Liver (tissue), 9 donors: ENCODE results near the gene MOSPD3. TPM values are rescaled to one million over a fixed set of nuclear protein-coding genes. Genes with fewer than 3 reads are reported as not detected.

ENCODE experiments used
- DNase-seq: peaks from one replicate; pipeline ENCODE4 v3.0.0-alpha.2; 2017; ENCODE audit warnings: low spot score
- H3K27ac ChIP-seq, 2 donors: one replicate each; pipeline ENCODE4 v1.7.0; 2013; ENCODE audit warnings: inconsistent platforms in 2 of 2, low read length in 2 of 2, control low read depth in 1 of 2, low read depth in 1 of 2, mild to moderate bottlenecking in 1 of 2
- H3K27me3 ChIP-seq, 4 donors: one replicate each; pipeline versions ENCODE4 v1.6.1 to v1.7.0; 2013; ENCODE audit warnings: low read length in 3 of 4, inconsistent platforms in 1 of 4, mild to moderate bottlenecking in 1 of 4, moderate library complexity in 1 of 4; ENCODE audit not compliant: control insufficient read depth in 4 of 4, insufficient read depth in 4 of 4
- H3K36me3 ChIP-seq, 4 donors: one replicate each; pipeline versions ENCODE4 v1.6.1 to v1.7.0; 2013; ENCODE audit warnings: low read length in 3 of 4, mild to moderate bottlenecking in 3 of 4, low read depth in 1 of 4, moderate library complexity in 1 of 4; ENCODE audit not compliant: control insufficient read depth in 4 of 4, insufficient read depth in 3 of 4
- H3K4me1 ChIP-seq, 4 donors: one replicate each; pipeline versions ENCODE4 v1.6.1 to v1.7.0; 2013; ENCODE audit warnings: low read length in 3 of 4, mild to moderate bottlenecking in 3 of 4, moderate library complexity in 1 of 4; ENCODE audit not compliant: control insufficient read depth in 4 of 4, insufficient read depth in 4 of 4
- H3K4me3 ChIP-seq, 3 donors: one replicate each; pipeline versions ENCODE4 v1.6.1 to v1.7.0; 2013; ENCODE audit warnings: low read length in 3 of 3, control low read depth in 1 of 3, low read depth in 1 of 3, mild to moderate bottlenecking in 1 of 3
- H3K9ac ChIP-seq, 2 donors: one replicate each; pipeline ENCODE4 v1.7.0; 2013; ENCODE audit warnings: low read length in 2 of 2, mild to moderate bottlenecking in 2 of 2, moderate library complexity in 2 of 2, control low read depth in 1 of 2, low read depth in 1 of 2
- H3K9me3 ChIP-seq, 4 donors: one replicate each; pipeline versions ENCODE4 v1.6.1 to v1.7.0; 2013; ENCODE audit warnings: low read length in 3 of 4; ENCODE audit not compliant: control insufficient read depth in 4 of 4
- ATF3 ChIP-seq: IDR thresholded peaks from 2 replicates; pipeline ENCODE4 v1.6.1; 2016; ENCODE audit warnings: antibody characterized with exemption
- CTCF ChIP-seq: fragments of 150-350 bp; IDR thresholded peaks from 2 replicates; pipeline ENCODE4 v1.5.1; 2017; ENCODE audit warnings: improper control_type of control experiment, low read depth, low read length; ENCODE audit not compliant: missing input control
- EGR1 ChIP-seq, 2 donors: IDR thresholded peaks; 2 replicates each; pipeline ENCODE4 v1.6.1; 2016 to 2018; ENCODE audit warnings: antibody characterized with exemption in 2 of 2, low read depth in 2 of 2
- FOXA1 ChIP-seq: IDR thresholded peaks from 2 replicates; pipeline ENCODE4 v1.6.1; 2016; ENCODE audit warnings: antibody characterized with exemption
- FOXA2 ChIP-seq: IDR thresholded peaks from 2 replicates; pipeline ENCODE4 v1.6.1; 2016; ENCODE audit warnings: antibody characterized with exemption
- GABPA ChIP-seq, 2 donors: IDR thresholded peaks in 1 of 2; conservative IDR thresholded peaks in 1 of 2; 2 replicates each; pipeline ENCODE4 v1.6.1; 2016; ENCODE audit warnings: antibody characterized with exemption in 2 of 2, mild to moderate bottlenecking in 1 of 2, moderate library complexity in 1 of 2
- HNF4A ChIP-seq, 2 donors: conservative IDR thresholded peaks; 2 replicates each; pipeline ENCODE4 v1.6.1; 2016; ENCODE audit warnings: antibody characterized with exemption in 2 of 2, mild to moderate bottlenecking in 2 of 2
- HNF4G ChIP-seq: IDR thresholded peaks from 2 replicates; pipeline ENCODE4 v1.6.1; 2016; ENCODE audit warnings: antibody characterized with exemption
- JUND ChIP-seq, 2 donors: IDR thresholded peaks; 2 replicates each; pipeline ENCODE4 v1.6.1; 2016; ENCODE audit warnings: antibody characterized with exemption in 2 of 2
- NR2F2 ChIP-seq: IDR thresholded peaks from 2 replicates; pipeline ENCODE4 v1.6.1; 2016; ENCODE audit warnings: antibody characterized with exemption
- RAD21 ChIP-seq, 2 donors: IDR thresholded peaks; 2 replicates each; pipeline ENCODE4 v1.6.1; 2016; ENCODE audit warnings: antibody characterized with exemption in 2 of 2, mild to moderate bottlenecking in 2 of 2
- REST ChIP-seq: IDR thresholded peaks from 2 replicates; pipeline ENCODE4 v1.6.1; 2016; ENCODE audit warnings: antibody characterized with exemption, mild to moderate bottlenecking
- RXRA ChIP-seq, 2 donors: IDR thresholded peaks; 2 replicates each; pipeline ENCODE4 v1.6.1; 2017 to 2018; ENCODE audit warnings: antibody characterized with exemption in 2 of 2, mild to moderate bottlenecking in 1 of 2
- SP1 ChIP-seq: IDR thresholded peaks from 2 replicates; pipeline ENCODE4 v1.6.1; 2018; ENCODE audit warnings: antibody characterized with exemption, mild to moderate bottlenecking
- TAF1 ChIP-seq: conservative IDR thresholded peaks from 2 replicates; pipeline ENCODE4 v1.6.1; 2016; ENCODE audit warnings: antibody characterized with exemption, mild to moderate bottlenecking
- YY1 ChIP-seq: IDR thresholded peaks from 2 replicates; pipeline ENCODE4 v1.6.1; 2016; ENCODE audit warnings: antibody characterized with exemption, mild to moderate bottlenecking
- ZBTB33 ChIP-seq: IDR thresholded peaks from 2 replicates; pipeline ENCODE4 v1.6.1; 2016; ENCODE audit warnings: antibody characterized with exemption
- WGBS: extraction: QIAGEN DNeasy Blood & Tissue Kit; methylation state at CpG from one replicate; pipeline ENCODE4 v1.1.7; 2013; 5-methylcytosine and 5-hydroxymethylcytosine counted together
- polyA plus RNA-seq, 2 donors: library from polyadenylated mRNA; stranded (reverse) in 1 of 2; unstranded in 1 of 2; fragments of 200-250 nt in 1 of 2; fragments of >200 nt in 1 of 2; fragmentation: Nextera tagmentation in 1 of 2; extraction: Ambion mirVana in 1 of 2; gene quantifications; one replicate each; pipeline versions ENCODE4 v1.2.1 to v1.2.3, GENCODE V29; 2013 to 2015
- total RNA-seq, 2 donors: library from RNA; depleted of rRNA; stranded (reverse); fragments of >200 nt; gene quantifications; one replicate each; pipeline ENCODE4 v1.2.3, GENCODE V29; 2014
- TF ChIP-seq, protein P1 (sequence below): IDR thresholded peaks from 2 replicates; pipeline ENCODE4 v1.6.1; 2016; ENCODE audit warnings: antibody characterized with exemption
- donor health status: healthy.
- donor health status: healthy.
- donor health status: healthy.
- donor health status: healthy.
- donor health status: healthy.

Gene MOSPD3
- total and polyA plus RNA-seq, 4 donors = 3.5 to 15.7 (median 8.6) TPM

- Histone ChIP-seq H3K9me3 (no peaks in the 10 kb centered on the region), H3K27me3 (no peaks in the 10 kb centered on the region), H3K4me3 (peak overlapping the region; percentile 59 to 88 (median 73)), H3K4me1 (peaks cover 0 to 30% (median 14%) of the 10 kb centered on the region in 4 donors), H3K36me3 (peaks cover 0 to 6% (median 3%) of the 10 kb centered on the region in 4 donors), H3K27ac (peak overlapping the region; percentile 87 to 88), H3K9ac (peak overlapping the region; percentile 30 to 61)
- WGBS = 32% methylated on average over 24 of the region's 24 CpGs
- no peak for DNase-seq
- peak; percentile 25 for TF ChIP-seq YY1
- TF ChIP-seq, protein P1, sequence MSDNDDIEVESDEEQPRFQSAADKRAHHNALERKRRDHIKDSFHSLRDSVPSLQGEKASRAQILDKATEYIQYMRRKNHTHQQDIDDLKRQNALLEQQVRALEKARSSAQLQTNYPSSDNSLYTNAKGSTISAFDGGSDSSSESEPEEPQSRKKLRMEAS = no peak
Measured at GRCh38 chr7:100640517-100641440, 28.4 kb downstream of the MOSPD3 start.

GRCh38 chr7:100641463-100641859 lies 29.1 kb downstream of the MOSPD3 start, which contains the start of gene TFR2:
TFR2 (minus strand) TSS chr7:100641552; CDS start chr7:100641509, 43 bp downstream.
- peak within 1 kb of the TSS; percentile 87 to 88 for H3K27ac ChIP-seq
- H3K36me3 ChIP-seq = peaks cover 0 to 3% (median under 1%) of the 10 kb centered on the region in 4 donors
- peak within 1 kb of the TSS; percentile 59 to 88 (median 73) for H3K4me3 ChIP-seq
- peaks cover 0 to 30% (median 13%) of the 10 kb centered on the region in 4 donors for H3K4me1 ChIP-seq
- no peaks in the 10 kb centered on the region for H3K27me3 ChIP-seq
- H3K9me3 ChIP-seq = no peaks in the 10 kb centered on the region
- H3K9ac ChIP-seq = peak within 1 kb of the TSS; percentile 61 to 92
- TF ChIP-seq NR2F2 (no peak), FOXA2 (no peak), FOXA1 (no peak), JUND (IDR thresholded peaks at IDR 0.05) (no peak), CTCF (no peak), HNF4A (conservative IDR thresholded peaks at IDR 0.05) (peak; percentile 90 to 92), GABPA (IDR thresholded peaks at IDR 0.05 in 1 of 2, conservative IDR thresholded peaks at IDR 0.05 in 1 of 2) (no peak), TAF1 (no peak), ZBTB33 (no peak), ATF3 (no peak), RXRA (IDR thresholded peaks at IDR 0.05) (peak; percentile 55 to 60), REST (peak; percentile 54), SP1 (peak; percentile 46), HNF4G (peak; percentile 81), EGR1 (IDR thresholded peaks at IDR 0.05; ENCODE audit: low read depth in 2 of 2) (peak in 1 of 2 donors; percentile 29), RAD21 (IDR thresholded peaks at IDR 0.05) (no peak), YY1 (peak; percentile 53)
- TF ChIP-seq, protein P1 = peak; percentile 35
- peak; percentile 93 for DNase-seq
- WGBS = 19% methylated on average over 10 of the region's 10 CpGs
